Measurements from ENCODE around the gene BCL2L14.
"Not testable (repeated sequence)": the region's sequence is repeated elsewhere in the genome, so short reads cannot be mapped to it uniquely, and the experiment has no call there.

Gene BCL2L14

DNA sequence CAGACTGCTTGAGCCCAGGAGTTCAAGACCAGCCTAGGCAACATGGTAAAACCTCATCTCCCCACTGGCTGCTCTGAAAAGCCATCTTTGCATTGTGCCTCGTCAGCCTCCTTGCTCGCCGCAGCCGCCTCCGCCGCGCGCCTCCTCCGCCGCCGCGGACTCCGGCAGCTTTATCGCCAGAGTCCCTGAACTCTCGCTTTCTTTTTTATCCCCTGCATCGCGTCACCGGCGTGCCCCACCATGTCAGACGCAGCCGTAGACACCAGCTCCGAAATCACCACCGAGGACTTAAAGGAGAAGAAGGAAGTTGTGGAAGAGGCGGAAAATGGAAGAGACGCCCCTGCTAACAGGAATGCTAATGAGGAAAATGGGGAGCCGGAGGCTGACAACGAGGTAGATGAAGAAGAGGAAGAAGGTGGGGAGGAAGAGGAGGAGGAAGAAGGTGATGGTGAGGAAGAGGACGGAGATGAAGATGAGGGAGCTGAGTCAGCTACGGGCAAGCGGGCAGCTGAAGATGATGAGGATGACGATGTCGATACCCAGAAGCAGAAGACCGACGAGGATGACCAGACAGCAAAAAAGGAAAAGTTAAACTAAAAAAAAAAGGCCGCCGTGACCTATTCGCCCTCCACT, 40.3 kb downstream of the BCL2L14 start:
- not testable (repeated sequence) for DNase-seq

DNA sequence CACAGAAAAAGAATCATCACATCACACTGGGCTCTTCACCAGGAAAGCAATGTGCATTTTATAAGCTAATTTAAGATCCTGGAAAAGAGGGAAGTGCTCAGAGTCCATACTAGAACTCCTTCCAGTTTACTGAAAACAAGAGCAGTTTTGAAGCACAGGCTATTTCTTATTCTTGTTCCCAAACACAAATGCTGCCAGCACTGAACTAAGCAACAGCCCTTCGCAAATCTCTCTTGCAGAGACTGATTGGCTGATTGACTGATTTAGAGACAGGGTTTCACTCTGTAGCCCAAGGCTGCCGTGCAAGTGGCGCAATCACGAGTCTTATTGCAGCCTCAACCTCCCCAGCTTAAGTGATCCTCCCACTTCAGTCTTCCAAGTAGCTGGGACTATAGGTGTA, 44.8 kb downstream of the BCL2L14 start:
- no peak for DNase-seq

GRCh38 chr12:12116677-12117076, 45.9 kb downstream of the BCL2L14 start:
- DNase-seq: no peak

GRCh38 chr12:12121061-12121460, 50.3 kb downstream of the BCL2L14 start:
- DNase-seq: no peak

GRCh38 chr12:12123036-12123604, 52.4 kb downstream of the BCL2L14 start:
- no peak for DNase-seq

- no peak for DNase-seq
Observed at GRCh38 chr12:12126551-12126950, 55.8 kb downstream of the BCL2L14 start.

DNA sequence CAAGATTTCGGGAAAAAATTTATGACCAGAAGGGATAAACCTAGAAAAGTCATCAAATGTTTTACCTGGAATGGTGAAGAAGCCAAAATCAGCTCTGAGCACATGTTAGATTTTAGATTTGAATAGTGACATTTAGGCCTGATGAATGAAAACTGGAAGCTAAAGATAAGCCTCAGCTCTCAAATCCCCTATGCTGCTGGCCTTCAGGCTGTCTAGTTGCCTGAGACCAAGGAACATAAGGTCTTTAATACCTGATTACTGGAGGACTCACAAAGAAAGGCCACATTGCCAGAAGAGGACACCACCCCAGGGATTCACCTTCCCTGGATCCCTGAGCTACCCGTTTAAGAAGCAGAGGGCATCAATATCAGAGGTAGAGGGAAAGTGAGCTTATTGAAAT, 56.6 kb downstream of the BCL2L14 start:
- DNase-seq: no peak

DNA sequence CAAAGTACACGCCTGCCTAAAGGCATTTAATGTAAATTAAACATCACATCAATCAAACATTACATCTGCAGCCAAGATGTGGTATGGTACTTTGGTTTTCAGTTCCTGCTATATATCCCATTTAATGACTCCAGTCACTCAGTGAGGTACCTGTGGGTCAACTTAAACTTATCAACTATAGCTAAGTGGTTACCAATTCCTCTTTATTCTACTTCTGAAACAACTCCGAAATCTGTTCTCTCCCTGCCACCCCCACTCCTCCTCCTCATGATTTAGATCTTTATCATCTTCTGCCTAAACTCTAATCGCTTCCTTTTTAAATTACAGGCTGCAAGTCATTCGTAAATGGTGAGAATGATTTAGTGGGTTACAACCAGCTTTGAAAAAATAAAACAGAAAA, 57.9 kb downstream of the BCL2L14 start:
- DNase-seq: no peak

DNA sequence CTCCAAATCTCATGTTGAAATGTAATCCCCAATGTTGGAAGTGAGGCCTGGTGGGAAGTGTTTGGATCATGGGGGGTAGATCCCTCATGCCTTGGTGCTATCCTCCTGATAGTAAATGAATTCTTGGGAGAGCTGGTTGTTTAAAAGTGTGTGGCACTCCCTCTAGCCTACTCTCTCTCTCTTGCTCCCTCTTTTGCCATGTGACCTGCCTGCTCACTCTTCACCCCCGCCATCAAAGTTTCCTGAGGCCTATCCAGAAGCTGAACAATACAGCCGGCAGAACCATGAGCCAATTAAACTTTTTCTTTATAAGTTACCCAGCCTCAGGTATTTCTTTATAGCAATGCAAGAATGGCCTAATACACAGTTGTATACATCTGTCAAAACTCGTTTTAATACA, 62.5 kb downstream of the BCL2L14 start:
- DNase-seq: no peak

DNA sequence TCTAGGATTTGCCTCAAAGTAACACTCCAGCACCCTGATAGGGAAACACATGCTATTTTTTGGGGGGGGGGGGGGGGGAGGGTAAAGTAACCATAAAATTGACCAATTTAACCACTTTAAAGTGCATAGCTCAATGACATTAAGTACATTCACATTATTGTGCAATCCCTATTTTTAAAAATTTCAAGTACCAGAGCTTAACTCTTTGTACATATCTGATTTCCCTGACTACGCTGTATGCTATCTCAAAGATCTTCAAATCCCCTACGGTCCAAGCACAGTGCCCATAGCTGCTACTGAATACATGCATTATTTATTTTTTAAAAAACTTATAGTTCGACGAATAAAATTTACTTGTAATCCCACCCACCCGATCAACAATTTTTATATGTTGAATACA, 63.0 kb downstream of the BCL2L14 start:
- no peak for DNase-seq

GRCh38 chr12:12138203-12139154, 67.7 kb downstream of the BCL2L14 start:
- no peak for DNase-seq

DNA sequence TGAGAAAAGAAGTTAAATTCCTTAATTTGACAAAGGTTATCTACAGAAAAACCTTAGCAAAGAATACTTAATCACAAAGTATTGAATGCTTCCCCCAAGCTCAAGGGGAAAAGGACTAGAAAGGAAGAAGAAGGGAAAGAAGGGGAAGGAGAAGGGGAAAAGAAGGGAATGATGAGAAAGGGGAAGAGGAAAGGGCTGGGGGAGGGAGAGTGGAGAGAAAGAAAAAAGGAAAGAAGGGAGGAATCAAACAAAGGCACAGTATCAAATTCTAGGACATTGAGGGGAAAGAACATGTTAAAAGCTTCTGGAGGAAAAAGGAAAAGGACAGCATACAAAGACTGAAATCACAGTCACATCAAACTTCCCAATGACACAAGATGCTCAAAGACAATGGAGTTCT, 70.3 kb downstream of the BCL2L14 start:
- no peak for DNase-seq

- not testable (repeated sequence) for DNase-seq
Observed at GRCh38 chr12:12144531-12144930, 73.8 kb downstream of the BCL2L14 start.

- DNase-seq: no peak
Observed at GRCh38 chr12:12147111-12147510, 76.4 kb downstream of the BCL2L14 start.

Data from NCI-H774 (cell line).